Left ventricle myocardium inferior (tissue), 1 donor: Measurements from ENCODE around the gene CA5A. TPM values are rescaled to one million over a fixed set of nuclear protein-coding genes. Genes with fewer than 3 reads are reported as not detected.
A peak's percentile ranks its signal among the peaks of the same experiment; 100 is the strongest.
"Not testable (repeated sequence)": the region's sequence is repeated elsewhere in the genome, so short reads cannot be mapped to it uniquely, and the experiment has no call there.

Source experiments
- DNase-seq: peaks from one replicate; pipeline ENCODE4 v3.0.0-alpha.2; 2020
- H3K27ac ChIP-seq: fragments of 200-600 bp; replicated peaks from 2 replicates; pipeline ENCODE4 v1.8.0; 2021
- H3K27me3 ChIP-seq: fragments of 200-600 bp; 2 replicates; pipeline ENCODE4 v1.8.0; 2021; ENCODE audit warnings: low read depth
- H3K36me3 ChIP-seq: fragments of 200-600 bp; 2 replicates; pipeline ENCODE4 v1.8.0; 2021
- H3K4me1 ChIP-seq: fragments of 200-600 bp; 2 replicates; pipeline ENCODE4 v1.8.0; 2021
- H3K4me3 ChIP-seq: fragments of 200-600 bp; 2 replicates; pipeline ENCODE4 v1.8.0; 2021; ENCODE audit warnings: mild to moderate bottlenecking, moderate library complexity
- H3K9me3 ChIP-seq: fragments of 200-600 bp; replicated peaks from 2 replicates; pipeline ENCODE4 v1.8.0; 2021
- CTCF ChIP-seq: fragments of 200-600 bp; IDR thresholded peaks from 2 replicates; pipeline ENCODE4 v1.8.0; 2021; ENCODE audit warnings: antibody characterized with exemption, mild to moderate bottlenecking, borderline replicate concordance
- intact Hi-C: fragments of 100-400 bp; cut with micrococcal nuclease; formaldehyde crosslinking; loops from one replicate; pipeline ENCODE4 v1.11.0; 2022
- total RNA-seq: library from RNA; stranded (reverse); fragmentation: NEBNext Ultra II Directional; extraction: Animal tissue kit (Norgen Biotek cat#: 25700); gene quantifications from one replicate; pipeline ENCODE4 v1.2.1, GENCODE V29; 2021
- donor health status: DM: no; HTN: yes; CAD: no; lungs with severe emphysema.

Gene CA5A
- total RNA-seq, 1 donor from 2014 or later = not detected

GRCh38 chr16:87918338-87918737 is 18.0 kb downstream of the CA5A start:
- DNase-seq = no peak
- Histone ChIP-seq H3K4me3 (no peak overlapping the region), H3K36me3 (no peaks in the 10 kb centered on the region), H3K4me1 (peaks cover 17% of the 10 kb centered on the region), H3K27me3 (peaks cover 4% of the 10 kb centered on the region), H3K27ac (peak overlapping the region; percentile 8), H3K9me3 (no peaks in the 10 kb centered on the region)
- intact Hi-C loops = no loop called here
- no peak for TF ChIP-seq CTCF

- no peak for TF ChIP-seq CTCF
- no peak overlapping the region for H3K27ac ChIP-seq
- DNase-seq = no peak
- peaks cover 4% of the 10 kb centered on the region for H3K27me3 ChIP-seq
- H3K4me1 ChIP-seq = peaks cover 10% of the 10 kb centered on the region
- no peak overlapping the region for H3K4me3 ChIP-seq
- no peaks in the 10 kb centered on the region for H3K9me3 ChIP-seq
- intact Hi-C loops = no loop called here
- H3K36me3 ChIP-seq = no peaks in the 10 kb centered on the region
These were observed 18.8 kb downstream of the CA5A start for GRCh38 chr16:87917503-87917902.

GRCh38 chr16:87914812-87915211 is 21.5 kb downstream of the CA5A start:
- Histone ChIP-seq H3K27me3 (peaks cover 6% of the 10 kb centered on the region), H3K27ac (no peak overlapping the region), H3K4me3 (no peak overlapping the region), H3K9me3 (no peaks in the 10 kb centered on the region), H3K4me1 (peaks cover 11% of the 10 kb centered on the region), H3K36me3 (no peaks in the 10 kb centered on the region)
- intact Hi-C loops = no loop called here
- no peak for TF ChIP-seq CTCF
- DNase-seq = no peak

- H3K36me3 ChIP-seq, H3K9me3 ChIP-seq, H3K27ac ChIP-seq, H3K4me3 ChIP-seq, intact Hi-C loops, DNase-seq: not testable (repeated sequence)
- peaks cover 10% of the 10 kb centered on the region for H3K27me3 ChIP-seq
- peaks cover 17% of the 10 kb centered on the region for H3K4me1 ChIP-seq
These were observed 22.2 kb downstream of the CA5A start for GRCh38 chr16:87914021-87914725.

- Histone ChIP-seq H3K27me3 (peaks cover 25% of the 10 kb centered on the region), H3K4me1 (peaks cover 14% of the 10 kb centered on the region)
- H3K9me3 ChIP-seq, H3K27ac ChIP-seq, intact Hi-C loops, DNase-seq, H3K4me3 ChIP-seq, H3K36me3 ChIP-seq: not testable (repeated sequence)
These were observed 23.6 kb downstream of the CA5A start for GRCh38 chr16:87912691-87913090.

- Histone ChIP-seq H3K27ac (peak overlapping the region; percentile 82), H3K27me3 (peaks cover 34% of the 10 kb centered on the region), H3K4me1 (peaks cover 14% of the 10 kb centered on the region)
- H3K9me3 ChIP-seq, H3K4me3 ChIP-seq, intact Hi-C loops, H3K36me3 ChIP-seq: not testable (repeated sequence)
- peak; percentile 84 for DNase-seq
These were observed 25.1 kb downstream of the CA5A start for GRCh38 chr16:87911106-87911763.
